H4 (cell line): ENCODE measurements around the gene TBRG4. TPM values are rescaled to one million over a fixed set of nuclear protein-coding genes. Genes with fewer than 3 reads are reported as not detected.

Source experiments
- DNase-seq: peaks from one replicate; pipeline ENCODE4 v3.0.0-alpha.2; 2015; ENCODE audit warnings: low spot score
- total RNA-seq: library from RNA; depleted of rRNA; stranded (reverse); fragments of >200 nt; shearing (Covaris generic); gene quantifications from 2 replicates; pipeline ENCODE4 v1.2.3, GENCODE V29; 2014

The TBRG4 gene
- total RNA-seq, 1 experiment from 2014 or later, result 106 TPM

- peak; percentile 79 for DNase-seq
Measured at GRCh38 chr7:45089341-45089891, 22.1 kb downstream of the TBRG4 start.

DNA sequence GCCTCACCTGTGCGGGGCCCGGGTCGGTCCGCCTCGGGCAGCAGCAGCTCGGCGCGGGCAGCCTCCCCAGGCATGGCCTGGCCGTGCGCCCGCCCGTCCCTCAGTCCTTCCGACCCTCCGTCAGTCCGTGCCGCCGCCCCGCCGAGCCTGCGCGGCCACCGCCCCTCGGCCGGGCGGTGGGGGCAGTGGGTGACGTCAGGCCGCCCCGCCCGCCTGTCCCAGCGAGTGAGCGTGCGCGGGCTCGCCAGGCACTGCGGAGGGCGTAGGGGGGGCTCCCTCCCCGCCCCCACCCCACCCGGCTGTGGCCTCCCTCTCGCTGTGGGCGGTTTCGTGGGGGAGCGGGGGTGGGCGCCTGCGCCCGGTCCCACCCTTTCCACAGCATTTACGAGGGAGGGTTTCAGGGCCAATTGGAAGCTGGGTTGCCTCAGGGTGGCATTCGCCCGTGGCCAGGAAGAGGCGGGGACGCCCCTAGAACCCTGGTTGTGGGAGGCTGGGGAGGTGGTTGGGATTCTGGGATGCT is 22.6 kb downstream of the TBRG4 start, which contains the start of gene NACAD:
Gene NACAD, minus strand, starts transcription at position 149 of the 520 bp plus-strand sequence. Its CDS starts 75 bp downstream, at position 74.
- DNase-seq, result no peak

GRCh38 chr7:45088146-45088701 is 23.3 kb downstream of the TBRG4 start:
- DNase-seq, result no peak

- no peak for DNase-seq
Measured at GRCh38 chr7:45087301-45088145, 24.0 kb downstream of the TBRG4 start.

GRCh38 chr7:45086331-45087065 is 25.0 kb downstream of the TBRG4 start:
- DNase-seq, result no peak

DNA sequence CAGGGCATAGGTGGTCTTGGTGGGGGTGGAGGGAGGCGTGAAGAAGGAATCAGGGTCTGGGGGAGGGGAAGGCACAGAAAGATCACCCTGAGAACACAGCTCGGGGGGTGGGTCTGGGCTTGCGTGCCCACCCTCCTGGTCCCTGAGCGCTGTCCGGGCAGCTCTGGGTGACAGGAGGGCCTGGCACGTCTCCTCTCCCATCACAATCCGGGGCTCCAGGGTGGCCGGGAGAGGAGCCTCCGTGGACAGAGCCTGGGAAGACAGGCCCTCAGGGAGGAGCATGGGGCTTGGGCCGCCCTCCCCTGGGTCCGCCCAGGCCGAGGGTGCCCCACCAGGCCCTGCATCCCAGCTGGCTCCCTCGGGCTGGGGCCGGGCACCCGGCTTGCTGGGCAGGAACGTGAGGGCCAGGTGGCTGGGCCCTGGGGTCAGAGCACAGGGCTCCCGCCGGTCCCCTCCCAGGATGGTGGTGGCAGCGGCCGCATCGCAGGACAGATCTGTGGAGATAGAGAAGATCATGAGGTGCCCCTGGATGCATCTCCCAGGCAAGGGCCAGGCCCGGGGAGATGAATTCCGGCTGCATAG is 25.8 kb downstream of the TBRG4 start:
- DNase-seq, result no peak

DNA sequence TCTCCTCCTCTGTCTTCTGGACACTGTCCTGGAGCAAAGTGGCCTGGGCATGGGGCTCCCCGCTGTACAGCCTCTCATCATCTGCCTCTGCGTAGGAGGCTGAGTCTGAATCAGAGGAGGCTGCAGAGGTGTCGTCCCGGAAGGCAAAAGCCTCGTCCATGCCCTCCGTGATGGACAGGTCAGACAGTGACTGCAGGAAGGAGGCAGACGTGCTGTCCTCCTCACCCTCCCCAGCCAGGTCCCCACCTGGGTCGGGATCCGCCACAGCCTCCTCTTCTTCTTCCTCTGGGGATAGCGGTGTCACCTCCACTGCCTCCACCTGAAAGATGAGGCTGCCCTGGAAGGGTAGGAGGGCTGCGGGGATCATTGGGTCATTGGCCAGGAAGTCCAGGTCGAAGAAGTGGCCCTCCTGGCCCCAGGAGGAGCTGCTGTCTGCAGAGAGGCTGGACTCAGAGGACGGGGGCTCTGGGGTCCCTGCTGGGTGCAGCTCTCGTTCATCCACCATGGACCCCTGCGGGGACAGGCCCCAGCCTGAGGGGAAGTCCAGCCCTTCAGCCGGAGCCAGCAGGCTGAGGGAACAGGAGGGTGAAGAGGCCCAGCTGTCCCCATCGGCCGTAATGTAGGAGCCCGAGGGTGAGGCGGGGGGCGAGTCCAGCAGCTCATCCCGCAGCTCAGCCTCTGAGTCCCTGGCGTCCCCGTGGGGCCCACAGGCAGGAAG is 26.4 kb downstream of the TBRG4 start:
- no peak for DNase-seq

- no peak for DNase-seq
Measured at GRCh38 chr7:45084336-45084735, 27.2 kb downstream of the TBRG4 start.

DNA sequence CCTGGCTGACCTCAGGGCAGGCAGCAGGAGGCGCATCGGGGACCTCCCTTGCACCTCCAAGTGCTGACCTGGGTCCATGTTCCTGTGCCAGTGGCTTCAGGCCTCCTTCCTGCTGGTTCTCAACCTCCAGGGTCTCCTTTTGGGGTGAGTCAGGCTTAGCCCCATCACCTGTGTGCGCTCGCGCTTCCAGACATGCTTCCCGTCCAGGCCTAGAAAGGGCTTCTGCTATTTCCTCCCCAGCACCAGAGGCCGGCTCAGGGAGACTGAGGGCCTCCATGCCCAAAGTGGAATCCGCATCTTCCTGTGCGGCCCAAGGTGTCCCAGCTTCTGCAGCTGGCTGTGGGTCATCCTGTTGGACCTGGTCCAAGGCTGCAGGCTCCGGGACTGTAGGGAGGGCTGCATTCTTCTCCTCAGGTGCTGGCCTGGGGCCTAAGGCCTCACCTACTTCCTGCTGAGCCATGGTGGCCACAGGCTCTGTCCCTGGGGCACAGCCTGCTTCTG is 28.6 kb downstream of the TBRG4 start:
- no peak for DNase-seq

DNA sequence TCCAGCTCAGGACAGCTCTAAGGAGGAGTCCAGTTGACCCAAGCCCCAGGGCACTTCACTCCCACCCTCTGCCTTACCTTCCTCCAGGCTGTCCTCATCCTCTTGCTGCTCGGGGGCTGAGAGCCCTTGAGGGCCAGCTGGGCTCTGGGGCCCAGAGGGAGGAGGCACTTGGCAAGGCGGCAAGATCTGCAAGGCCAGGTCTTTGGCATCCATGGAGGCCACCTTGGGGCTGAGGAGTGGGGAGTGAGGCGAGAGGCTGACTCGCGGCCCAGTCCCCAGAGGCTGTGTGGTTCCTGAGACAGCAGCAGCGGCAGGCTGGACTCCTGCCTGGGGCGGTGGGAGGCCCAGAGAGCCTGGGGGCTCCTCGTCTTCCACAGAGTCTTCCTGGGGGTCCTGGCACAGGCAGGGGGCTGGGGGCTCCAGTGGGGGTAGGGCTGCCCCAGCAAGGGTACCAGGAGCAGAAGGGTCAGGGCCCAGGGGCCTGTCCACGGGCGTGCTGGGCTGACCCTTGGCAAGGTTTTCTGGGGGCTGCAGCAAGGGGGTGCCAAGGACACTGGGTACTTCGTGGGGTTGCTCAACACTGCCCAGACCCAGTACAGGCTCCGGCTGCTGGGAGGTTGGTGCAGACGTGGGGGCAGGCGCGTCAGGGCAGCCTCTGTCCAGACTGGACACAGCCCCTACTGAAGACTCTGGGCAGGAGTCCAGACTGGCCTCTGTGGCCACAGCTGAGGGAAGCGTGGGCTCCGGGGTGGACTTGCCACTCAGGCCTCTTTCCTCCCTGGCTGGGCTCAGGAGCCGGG is 29.3 kb downstream of the TBRG4 start:
- DNase-seq, result no peak

DNA sequence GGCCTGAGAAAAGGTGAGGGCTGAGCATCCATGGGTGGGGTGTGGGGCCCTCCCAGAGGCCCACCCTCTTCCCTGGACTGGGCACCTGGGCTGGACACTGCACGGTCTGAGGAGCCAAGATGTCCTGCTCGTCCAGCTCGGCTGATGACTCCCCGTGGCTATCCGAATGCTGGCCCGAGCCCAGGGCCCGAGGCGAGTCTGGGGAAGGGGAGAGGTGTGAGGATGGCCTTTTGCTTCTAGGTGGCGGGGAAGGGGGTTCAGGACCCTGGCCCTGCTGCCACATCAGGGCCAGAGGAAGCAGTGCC is 29.9 kb downstream of the TBRG4 start:
- DNase-seq, result no peak

DNA sequence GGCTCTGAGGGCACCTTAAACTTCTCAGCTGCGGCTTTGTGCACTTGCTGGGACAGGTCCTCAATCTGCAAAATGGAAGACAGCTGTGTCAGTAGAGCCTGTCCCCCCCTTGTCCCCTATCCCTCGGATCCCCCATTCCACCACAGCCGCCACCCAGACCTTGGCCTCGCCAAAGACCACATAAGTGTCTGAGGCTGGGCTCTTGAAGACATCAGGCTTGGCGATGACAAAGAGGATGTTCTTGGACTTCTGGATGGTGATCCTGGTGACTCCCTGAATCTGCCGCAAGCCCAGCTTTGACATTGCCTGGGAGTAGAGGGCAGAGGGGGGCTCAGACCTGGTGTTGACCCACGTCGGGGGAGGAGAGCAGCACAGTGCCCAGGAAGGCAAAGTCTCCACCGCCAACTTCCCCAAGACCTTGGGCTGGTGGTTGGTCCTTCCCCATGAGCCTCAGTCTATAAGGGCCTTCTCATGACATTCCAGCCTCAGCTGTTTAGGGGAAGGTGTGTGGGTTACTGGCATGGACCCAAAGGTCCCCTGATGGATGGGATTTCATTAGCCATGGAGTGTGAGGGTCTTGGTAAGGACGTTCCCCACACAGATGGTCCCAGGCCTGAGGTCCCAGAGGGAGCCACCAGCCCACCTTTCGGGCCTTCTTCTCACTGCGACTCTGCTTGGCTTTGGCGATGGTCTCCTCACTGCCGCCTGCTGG is 30.4 kb downstream of the TBRG4 start:
- no peak for DNase-seq

GRCh38 chr7:45080265-45080957 is 31.1 kb downstream of the TBRG4 start:
- no peak for DNase-seq

GRCh38 chr7:45078125-45078681 is 33.3 kb downstream of the TBRG4 start:
- DNase-seq, result no peak

DNA sequence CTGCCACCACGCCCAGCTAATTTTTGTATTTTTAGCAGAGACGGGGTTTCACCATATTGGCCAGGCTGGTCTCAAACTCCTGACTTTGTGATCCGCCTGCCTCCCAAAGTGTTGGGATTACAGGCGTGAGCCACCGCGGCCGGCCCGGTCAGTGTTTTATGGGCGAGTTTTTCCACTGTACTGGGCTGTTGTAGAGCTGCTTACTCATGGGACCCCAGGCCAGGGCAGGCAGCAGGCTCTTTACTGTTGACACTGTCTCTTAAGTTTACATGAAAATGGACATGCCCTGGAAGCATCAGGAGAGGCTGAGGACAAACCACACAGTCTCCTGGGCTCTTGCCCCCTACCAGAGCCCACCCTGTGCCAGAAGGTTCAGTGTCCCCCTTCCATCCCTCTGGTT is 33.9 kb downstream of the TBRG4 start:
- DNase-seq, result no peak

- no peak for DNase-seq
Measured at GRCh38 chr7:45076946-45077345, 34.6 kb downstream of the TBRG4 start.

DNA sequence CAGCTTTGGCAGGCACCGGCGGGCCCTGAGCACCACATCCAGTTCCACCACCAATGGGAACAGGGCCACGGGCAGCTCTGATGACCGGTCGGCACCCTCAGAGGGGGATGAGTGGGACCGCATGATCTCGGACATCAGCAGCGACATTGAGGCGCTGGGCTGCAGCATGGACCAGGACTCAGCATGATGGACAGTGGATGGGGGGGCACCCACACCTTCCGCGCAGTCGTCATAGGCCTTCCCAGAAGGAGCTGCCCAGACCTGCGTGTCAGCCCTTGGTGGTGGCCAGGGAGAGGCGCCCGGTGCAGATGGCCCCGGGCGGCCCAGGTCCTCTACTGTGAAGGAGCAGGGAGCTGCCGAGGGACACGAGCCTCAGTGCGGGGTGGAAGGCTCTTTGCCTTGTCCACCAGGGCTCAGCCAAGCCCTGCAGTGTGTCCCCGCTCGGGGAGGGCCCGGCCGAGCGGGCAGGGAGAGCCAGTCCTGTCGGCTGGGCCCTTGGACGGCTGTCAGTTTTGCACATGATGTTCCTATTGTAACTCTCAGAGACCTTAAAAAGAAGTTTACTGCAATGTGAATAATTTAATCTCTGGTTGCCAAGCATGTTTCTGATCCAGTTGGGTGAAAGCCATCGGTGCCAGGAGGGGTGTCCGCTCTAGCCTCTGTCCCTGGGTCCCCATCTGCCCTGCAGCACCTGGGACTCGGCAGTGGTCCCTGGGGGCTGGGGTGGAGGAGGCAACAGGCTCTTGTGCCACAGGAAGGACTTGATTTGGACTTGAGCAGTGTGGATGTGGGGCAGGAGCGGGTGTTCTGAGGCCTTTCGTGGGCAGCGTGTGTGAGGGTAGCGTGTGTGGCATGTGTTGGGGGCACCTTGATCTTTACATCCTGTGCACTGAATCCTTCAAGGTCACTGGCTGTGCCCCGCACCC is 35.4 kb downstream of the TBRG4 start:
- DNase-seq, result no peak

DNA sequence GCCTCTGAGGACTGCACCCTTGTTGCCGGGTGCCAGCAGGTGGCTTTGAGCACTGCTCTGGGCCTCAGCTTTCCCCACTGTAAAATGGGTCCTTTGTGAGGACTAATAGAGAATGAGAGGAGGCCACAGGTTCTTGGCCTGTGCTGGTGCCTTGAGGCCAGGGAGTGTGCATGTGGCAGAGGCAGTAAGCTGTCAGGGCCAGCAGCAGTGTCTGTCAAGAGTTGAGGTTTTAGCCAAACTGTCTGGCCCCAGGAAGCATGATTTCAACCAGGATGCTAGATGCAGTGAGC is 36.2 kb downstream of the TBRG4 start:
- DNase-seq, result no peak
